PC-3 (cell line): ENCODE results near the gene C16orf95.

Source experiments
- EZH2 ChIP-seq: fragments of 300-600 bp; sonication (generic); IDR thresholded peaks from one replicate; pipeline ENCODE4 v1.6.1; 2017; ENCODE audit warnings: antibody characterized with exemption, mild to moderate bottlenecking, low read length; ENCODE audit not compliant: unreplicated experiment
- TF ChIP-seq, protein P1 (sequence below): fragments of 300-600 bp; sonication (generic); conservative IDR thresholded peaks from 2 replicates; pipeline ENCODE4 v1.5.1; 2017; ENCODE audit warnings: antibody characterized with exemption, low read depth, mild to moderate bottlenecking, low read length

GRCh38 chr16:87333101-87333500 lies 15.9 kb upstream of the C16orf95 start:
- no peak for TF ChIP-seq EZH2
- TF ChIP-seq, protein P1, sequence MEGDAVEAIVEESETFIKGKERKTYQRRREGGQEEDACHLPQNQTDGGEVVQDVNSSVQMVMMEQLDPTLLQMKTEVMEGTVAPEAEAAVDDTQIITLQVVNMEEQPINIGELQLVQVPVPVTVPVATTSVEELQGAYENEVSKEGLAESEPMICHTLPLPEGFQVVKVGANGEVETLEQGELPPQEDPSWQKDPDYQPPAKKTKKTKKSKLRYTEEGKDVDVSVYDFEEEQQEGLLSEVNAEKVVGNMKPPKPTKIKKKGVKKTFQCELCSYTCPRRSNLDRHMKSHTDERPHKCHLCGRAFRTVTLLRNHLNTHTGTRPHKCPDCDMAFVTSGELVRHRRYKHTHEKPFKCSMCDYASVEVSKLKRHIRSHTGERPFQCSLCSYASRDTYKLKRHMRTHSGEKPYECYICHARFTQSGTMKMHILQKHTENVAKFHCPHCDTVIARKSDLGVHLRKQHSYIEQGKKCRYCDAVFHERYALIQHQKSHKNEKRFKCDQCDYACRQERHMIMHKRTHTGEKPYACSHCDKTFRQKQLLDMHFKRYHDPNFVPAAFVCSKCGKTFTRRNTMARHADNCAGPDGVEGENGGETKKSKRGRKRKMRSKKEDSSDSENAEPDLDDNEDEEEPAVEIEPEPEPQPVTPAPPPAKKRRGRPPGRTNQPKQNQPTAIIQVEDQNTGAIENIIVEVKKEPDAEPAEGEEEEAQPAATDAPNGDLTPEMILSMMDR, result no peak
